ENCODE results near the gene PRR7. TPM values are rescaled to one million over a fixed set of nuclear protein-coding genes. Genes with fewer than 3 reads are reported as not detected.

Gene PRR7
- total and polyA plus RNA-seq, 2 of the 4 experiments (the other 2 are of a cell fraction): 1.1 to 10.1 TPM

- intact Hi-C loops (cut with micrococcal nuclease) (no loop called here), dilution Hi-C loops (cut with HindIII; ENCODE audit: low sequenced_read_pairs, unreplicated experiment) (no loop called here), in situ Hi-C loops (cut with MboI; ENCODE audit: low sequenced_read_pairs) (no loop called here)
- Histone ChIP-seq H3K27me3 (ENCODE audit: control insufficient read depth, insufficient read depth, low read length) (no peaks in the 10 kb centered on the region), H3K56ac (ENCODE audit: extremely low read depth, insufficient read depth, low read length) (no peak overlapping the region), H3K4me1 (ENCODE audit: control insufficient read depth, insufficient read depth, low read length) (no peaks in the 10 kb centered on the region), H2BK5ac (ENCODE audit: low read depth, low read length, poor library complexity, severe bottlenecking) (no peak overlapping the region), H2BK15ac (ENCODE audit: low read depth, low read length) (no peak overlapping the region), H3K79me1 (ENCODE audit: low read depth in 1 of 2, low read length in 2 of 2) (peaks cover 5 to 24% of the 10 kb centered on the region in 2 experiments; a peak in 3 of 4 replicates), H3K14ac (replicated peaks; ENCODE audit: low read depth, low read length) (no peak overlapping the region), H4K5ac (ENCODE audit: low read depth, low read length) (no peak overlapping the region), H2BK20ac (ENCODE audit: low read depth, low read length) (no peak overlapping the region), H2AFZ (replicated peaks; ENCODE audit: low read length, poor library complexity) (no peak overlapping the region), H3K4me2 (ENCODE audit: low read depth, low read length) (no peak overlapping the region), H3K36me3 (ENCODE audit: control insufficient read depth, insufficient read depth, low read length) (peaks cover 53% of the 10 kb centered on the region), H3K9ac (ENCODE audit: low read depth, low read length) (no peak overlapping the region), H4K20me1 (ENCODE audit: insufficient read depth, low read length) (peaks cover 22% of the 10 kb centered on the region; the same call in 1 of the 2 replicates), H3K4me3 (ENCODE audit: insufficient read depth, low read depth, low read length) (no peak overlapping the region), H2AK5ac (ENCODE audit: low read depth, low read length) (no peak overlapping the region), H3K18ac (ENCODE audit: low read depth, low read length) (no peak overlapping the region), H4K8ac (ENCODE audit: low read depth in 2 of 2, low read length in 2 of 2) (no peak overlapping the region), H3K4ac (ENCODE audit: low read depth, low read length) (no peak overlapping the region), H3K27ac (ENCODE audit: insufficient read depth, low read length) (no peak overlapping the region), H3K23ac (ENCODE audit: low read depth, low read length) (no peak overlapping the region), H3K9me3 (ENCODE audit: control insufficient read depth, insufficient read depth, low read length) (no peaks in the 10 kb centered on the region), H3K9me1 (ENCODE audit: insufficient read depth, low read length) (peaks cover 6% of the 10 kb centered on the region; the same call in 1 of the 2 replicates), H4K91ac (ENCODE audit: insufficient read depth, low read depth, low read length) (no peak overlapping the region), H2AK9ac (replicated peaks; ENCODE audit: low read depth, low read length, poor library complexity) (no peak overlapping the region), H2BK120ac (ENCODE audit: low read depth, low read length) (no peak overlapping the region)
- DNase-seq: no peak
- ATAC-seq (ENCODE audit: low read depth): no peak
- BruUV-seq (replicated peaks): no TSS peak
- CTCF ChIA-PET: no interaction called here
- POLR2A ChIA-PET (ENCODE audit: unreplicated experiment): no interaction called here
- 100% methylated on average over 19 of the region's 29 CpGs; no CpG with 5 or more reads in 1 of the 2 experiments for WGBS, 2 experiments (ENCODE audit: extremely low coverage in 2 of 2, insufficient read length in 1 of 2)
- no peak for TF ChIP-seq CHD1 (IDR thresholded peaks at IDR 0.05; ENCODE audit: low read depth, low read length)
- TF ChIP-seq BHLHE40 (IDR thresholded peaks at IDR 0.05; ENCODE audit: low read depth, low read length): no peak
- TF ChIP-seq FOS (IDR thresholded peaks at IDR 0.05; ENCODE audit: low read depth, low read length): no peak
- no peak for TF ChIP-seq NFE2L2 (IDR thresholded peaks at IDR 0.05; ENCODE audit: low read depth, low read length)
- TF ChIP-seq RFX5 (IDR thresholded peaks at IDR 0.05; ENCODE audit: low read depth, low read length): no peak
- TF ChIP-seq RCOR1 (IDR thresholded peaks at IDR 0.05; ENCODE audit: insufficient replicate concordance, low read length): no peak
- no peak for TF ChIP-seq USF2 (IDR thresholded peaks at IDR 0.05; ENCODE audit: low read depth, low read length)
- no peak for TF ChIP-seq MAFK (IDR thresholded peaks at IDR 0.05; ENCODE audit: low read depth, low read length)
- TF ChIP-seq ELK1 (IDR thresholded peaks at IDR 0.05; ENCODE audit: borderline replicate concordance, low read depth, low read length): no peak
- no peak for TF ChIP-seq SMC3 (IDR thresholded peaks at IDR 0.05; ENCODE audit: low read depth, low read length)
Observed at GRCh38 chr5:177433658-177434217, 12.9 kb upstream of the PRR7 start.

Data from IMR-90 (cell line).